ENCODE results near the gene SV2B. TPM values are rescaled to one million over a fixed set of nuclear protein-coding genes. Genes with fewer than 3 reads are reported as not detected.

Gene SV2B
- total RNA-seq, 4 donors from 2014 or later = 1.4 to 6.4 (median 2.2) TPM

GRCh38 chr15:91117375-91117774, 17.3 kb downstream of the SV2B start:
- no peak for TF ChIP-seq CTCF (IDR thresholded peaks at IDR 0.05; ENCODE audit: low read depth)

- no peak for TF ChIP-seq CTCF (IDR thresholded peaks at IDR 0.05; ENCODE audit: low read depth)
These were observed 18.9 kb downstream of the SV2B start for GRCh38 chr15:91118817-91119590.

GRCh38 chr15:91122296-91122695, 22.2 kb downstream of the SV2B start:
- TF ChIP-seq CTCF (IDR thresholded peaks at IDR 0.05; ENCODE audit: low read depth) = no peak

- TF ChIP-seq CTCF (IDR thresholded peaks at IDR 0.05; ENCODE audit: low read depth) = no peak
These were observed 24.1 kb downstream of the SV2B start for GRCh38 chr15:91124132-91124531.

GRCh38 chr15:91125162-91125561, 25.1 kb downstream of the SV2B start:
- no peak for TF ChIP-seq CTCF (IDR thresholded peaks at IDR 0.05; ENCODE audit: low read depth)

- TF ChIP-seq CTCF (IDR thresholded peaks at IDR 0.05; ENCODE audit: low read depth) = no peak
These were observed 26.0 kb downstream of the SV2B start for GRCh38 chr15:91126080-91126479.

- TF ChIP-seq CTCF (IDR thresholded peaks at IDR 0.05; ENCODE audit: low read depth) = no peak
These were observed 27.3 kb downstream of the SV2B start for GRCh38 chr15:91127236-91127955.

Measured in subcutaneous adipose tissue (tissue), 4 donors.